Measurements from ENCODE around the gene MBD3L3.
"Not testable (repeated sequence)": the region's sequence is repeated elsewhere in the genome, so short reads cannot be mapped to it uniquely, and the experiment has no call there.

Gene MBD3L3

GRCh38 chr19:7054635-7055368 lies 3.7 kb downstream of the MBD3L3 start:
- not testable (repeated sequence) for H3K4me3 ChIP-seq (ENCODE audit: low read length); DNase-seq (ENCODE audit: low read depth)

DNA sequence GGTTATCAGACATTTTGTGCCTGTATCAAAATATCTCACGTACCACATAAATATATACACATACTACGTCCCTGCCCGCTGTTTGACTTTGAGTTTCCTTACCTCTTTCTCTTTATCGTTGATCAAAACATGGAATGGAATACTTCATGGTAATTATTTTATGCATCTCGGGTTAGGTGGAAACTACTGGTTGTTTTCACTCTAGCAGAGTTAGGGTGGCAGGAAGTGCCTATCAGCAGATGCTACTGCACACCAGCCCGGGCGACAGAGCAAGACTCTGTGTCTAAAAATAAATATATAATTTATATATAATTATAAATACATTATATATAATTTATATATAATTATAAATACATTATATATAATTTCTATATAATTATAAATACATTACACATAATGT lies 5.6 kb downstream of the MBD3L3 start:
- DNase-seq (ENCODE audit: low read depth); H3K4me3 ChIP-seq (ENCODE audit: low read length): not testable (repeated sequence)

DNA sequence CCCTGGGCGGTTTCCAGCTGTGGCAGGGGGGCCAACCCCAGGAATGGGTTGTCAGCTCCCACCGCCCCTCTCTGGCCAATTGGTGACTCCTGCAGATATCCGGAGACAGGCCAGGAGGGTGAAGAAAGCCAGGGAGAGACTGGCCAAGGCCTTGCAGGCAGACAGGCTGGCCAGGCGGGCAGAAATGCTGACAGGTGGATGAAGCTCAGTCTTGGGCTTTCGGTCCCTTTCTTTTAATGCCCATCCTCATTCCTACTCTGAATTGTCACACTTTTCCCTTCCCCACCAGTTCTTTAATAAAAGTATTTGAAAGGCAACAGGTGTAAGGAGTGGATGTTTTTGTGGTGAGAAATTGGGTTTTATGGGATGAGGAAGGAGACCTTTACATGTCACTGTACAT lies 7.1 kb downstream of the MBD3L3 start:
- DNase-seq (ENCODE audit: low read depth); H3K4me3 ChIP-seq (ENCODE audit: low read length): not testable (repeated sequence)

- H3K4me3 ChIP-seq (ENCODE audit: low read length); DNase-seq (ENCODE audit: low read depth): not testable (repeated sequence)
Measured at GRCh38 chr19:7049021-7049420, 9.5 kb downstream of the MBD3L3 start, which contains the start of gene MBD3L2. MBD3L2 (plus strand) TSS chr19:7049321; CDS start chr19:7049374, 53 bp downstream.

GRCh38 chr19:7041563-7041962 lies 16.9 kb downstream of the MBD3L3 start:
- H3K4me3 ChIP-seq (ENCODE audit: low read length); DNase-seq (ENCODE audit: low read depth): not testable (repeated sequence)

GRCh38 chr19:7040079-7040478 lies 18.4 kb downstream of the MBD3L3 start, which contains the start of gene MBD3L4:
MBD3L4 (minus strand) TSS chr19:7040179; CDS start chr19:7040144, 35 bp downstream.
- not testable (repeated sequence) for DNase-seq (ENCODE audit: low read depth); H3K4me3 ChIP-seq (ENCODE audit: low read length)

- DNase-seq (ENCODE audit: low read depth): not testable (repeated sequence)
Measured at GRCh38 chr19:7030278-7030677, 28.2 kb downstream of the MBD3L3 start, which contains the start of gene MBD3L5. MBD3L5 (plus strand) TSS chr19:7030578; CDS start chr19:7030612, 34 bp downstream.

GRCh38 chr19:7028790-7029189 lies 29.7 kb downstream of the MBD3L3 start:
- H3K4me3 ChIP-seq (ENCODE audit: low read length); DNase-seq (ENCODE audit: low read depth): not testable (repeated sequence)

More at GRCh38 chr19:7030278-7030677, 28.2 kb downstream of the MBD3L3 start, which contains the start of gene MBD3L5:
- not testable (repeated sequence) for H3K4me3 ChIP-seq (ENCODE audit: low read length)

GRCh38 chr19:7021331-7021730 lies 37.1 kb downstream of the MBD3L3 start, which contains the start of gene MBD3L2B:
MBD3L2B (minus strand) TSS chr19:7021431; CDS start chr19:7021397, 34 bp downstream.
- not testable (repeated sequence) for DNase-seq (ENCODE audit: low read depth); H3K4me3 ChIP-seq (ENCODE audit: low read length)

- H3K4me3 ChIP-seq (ENCODE audit: low read length): no peak overlapping the region
- TF ChIP-seq, protein P1, sequence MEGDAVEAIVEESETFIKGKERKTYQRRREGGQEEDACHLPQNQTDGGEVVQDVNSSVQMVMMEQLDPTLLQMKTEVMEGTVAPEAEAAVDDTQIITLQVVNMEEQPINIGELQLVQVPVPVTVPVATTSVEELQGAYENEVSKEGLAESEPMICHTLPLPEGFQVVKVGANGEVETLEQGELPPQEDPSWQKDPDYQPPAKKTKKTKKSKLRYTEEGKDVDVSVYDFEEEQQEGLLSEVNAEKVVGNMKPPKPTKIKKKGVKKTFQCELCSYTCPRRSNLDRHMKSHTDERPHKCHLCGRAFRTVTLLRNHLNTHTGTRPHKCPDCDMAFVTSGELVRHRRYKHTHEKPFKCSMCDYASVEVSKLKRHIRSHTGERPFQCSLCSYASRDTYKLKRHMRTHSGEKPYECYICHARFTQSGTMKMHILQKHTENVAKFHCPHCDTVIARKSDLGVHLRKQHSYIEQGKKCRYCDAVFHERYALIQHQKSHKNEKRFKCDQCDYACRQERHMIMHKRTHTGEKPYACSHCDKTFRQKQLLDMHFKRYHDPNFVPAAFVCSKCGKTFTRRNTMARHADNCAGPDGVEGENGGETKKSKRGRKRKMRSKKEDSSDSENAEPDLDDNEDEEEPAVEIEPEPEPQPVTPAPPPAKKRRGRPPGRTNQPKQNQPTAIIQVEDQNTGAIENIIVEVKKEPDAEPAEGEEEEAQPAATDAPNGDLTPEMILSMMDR (conservative IDR thresholded peaks at IDR 0.05; ENCODE audit: low read length): no peak
- DNase-seq (ENCODE audit: low read depth): no peak
Measured at GRCh38 chr19:7018828-7019227, 39.6 kb downstream of the MBD3L3 start.

DNA sequence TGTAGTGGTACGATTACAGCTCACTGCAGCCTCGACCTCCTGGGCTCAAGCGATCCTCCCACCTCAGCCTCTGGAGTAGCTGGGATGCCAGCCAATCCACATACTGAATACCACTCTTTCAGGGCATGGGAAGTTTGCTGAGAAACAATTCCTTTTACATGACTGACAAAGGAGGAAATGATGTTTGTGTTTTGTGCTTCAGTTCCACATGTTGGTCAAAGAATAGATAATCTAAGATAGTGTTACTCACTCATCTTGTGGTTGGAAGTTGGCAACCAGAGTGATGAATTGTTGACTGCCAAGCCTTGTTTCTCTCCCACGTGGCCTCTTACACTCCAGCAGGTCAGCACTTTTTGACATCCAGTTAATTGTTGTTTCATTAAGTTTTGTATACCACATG lies 44.8 kb downstream of the MBD3L3 start:
- H3K4me3 ChIP-seq (ENCODE audit: low read length): no peak overlapping the region
- DNase-seq (ENCODE audit: low read depth): peak; percentile 8
- TF ChIP-seq, protein P1 (conservative IDR thresholded peaks at IDR 0.05; ENCODE audit: low read length): no peak

- DNase-seq (ENCODE audit: low read depth): no peak
- TF ChIP-seq, protein P1 (conservative IDR thresholded peaks at IDR 0.05; ENCODE audit: low read length): no peak
- H3K4me3 ChIP-seq (ENCODE audit: low read length): no peak overlapping the region
Measured at GRCh38 chr19:7010722-7011593, 47.5 kb downstream of the MBD3L3 start.
